K562 (cell line): ENCODE measurements around the gene TEAD3. TPM values are rescaled to one million over a fixed set of nuclear protein-coding genes. Genes with fewer than 3 reads are reported as not detected.

Source experiments
- BRD4 ChIP-seq: fragments of 200-600 bp; sonication (generic); IDR thresholded peaks from 2 replicates; pipeline ENCODE4 v1.6.1; 2017; ENCODE audit warnings: inconsistent platforms
- HMG20B ChIP-seq: fragments of 250-450 bp; sonication (Bioruptor Pico); IDR thresholded peaks from 2 replicates; pipeline ENCODE4 v1.5.0; 2021; ENCODE audit warnings: mild to moderate bottlenecking
- IFI16 ChIP-seq: fragments of 250-450 bp; sonication (Bioruptor Pico); IDR thresholded peaks from 2 replicates; pipeline ENCODE4 v2.1.2; 2022; ENCODE audit warnings: mild to moderate bottlenecking, inconsistent platforms
- NCOA2 ChIP-seq, 2 experiments: fragments of 450-650 bp; IDR thresholded peaks; 2 replicates each; pipeline ENCODE4 v1.6.1; 2018; ENCODE audit warnings: mild to moderate bottlenecking in 2 of 2, moderate library complexity in 1 of 2; ENCODE audit not compliant: partially characterized antibody in 2 of 2
- NONO ChIP-seq, 2 experiments: fragments of 200-400 bp in 1 of 2; fragments of 450-650 bp in 1 of 2; formaldehyde crosslinking in 1 of 2; IDR thresholded peaks; 2 replicates each; pipeline ENCODE4 v1.6.1; 2017; ENCODE audit warnings: low read depth in 2 of 2, mild to moderate bottlenecking in 2 of 2, moderate library complexity in 2 of 2, low read length in 1 of 2
- PHF21A ChIP-seq: fragments of 450-650 bp; IDR thresholded peaks from 2 replicates; pipeline ENCODE4 v1.6.1; 2017; ENCODE audit warnings: low read depth, borderline replicate concordance
- SAP30 ChIP-seq: fragments of 200-600 bp; sonication (generic); IDR thresholded peaks from 2 replicates; pipeline ENCODE4 v1.6.1; 2012; ENCODE audit warnings: borderline replicate concordance, low read depth, mild to moderate bottlenecking, moderate library complexity, low read length, control low read depth, inconsistent platforms; ENCODE audit not compliant: insufficient read depth, poor library complexity, severe bottlenecking
- SP1 ChIP-seq: sonication (generic); formaldehyde crosslinking; IDR thresholded peaks from 2 replicates; pipeline ENCODE4 v1.8.1; 2022; ENCODE audit warnings: mild to moderate bottlenecking, missing genetic modification reagents
- TAF1 ChIP-seq: IDR thresholded peaks from 2 replicates; pipeline ENCODE4 v1.6.1; 2011; ENCODE audit warnings: mild to moderate bottlenecking, low read length, moderate library complexity; ENCODE audit not compliant: insufficient read depth, control insufficient read depth, severe bottlenecking; ENCODE audit errors: extremely low read depth
- YY1 ChIP-seq, 3 experiments: IDR thresholded peaks; 2 replicates each; pipeline ENCODE4 v1.6.1; 2011; ENCODE audit warnings: low read length in 2 of 3, mild to moderate bottlenecking in 2 of 3, moderate library complexity in 2 of 3, borderline replicate concordance in 1 of 3, control low read depth in 1 of 3, low read depth in 1 of 3; ENCODE audit not compliant: insufficient read depth in 3 of 3, insufficient replicate concordance in 2 of 3, control insufficient read depth in 1 of 3, insufficient read length in 1 of 3; ENCODE audit errors: extremely low read depth in 1 of 3
- ZNF133 ChIP-seq: fragments of 250-450 bp; sonication (Bioruptor Pico); IDR thresholded peaks from 2 replicates; pipeline ENCODE4 v1.4.0; 2020; ENCODE audit warnings: mild to moderate bottlenecking
- ZNF217 ChIP-seq: sonication (generic); formaldehyde crosslinking; IDR thresholded peaks from 2 replicates; pipeline ENCODE4 v1.8.0; 2022; ENCODE audit warnings: mild to moderate bottlenecking, missing genetic modification reagents
- ZNF436 ChIP-seq: fragments of 250-450, 450-650 bp; sonication (Bioruptor Pico); formaldehyde crosslinking; IDR thresholded peaks from 2 replicates; pipeline ENCODE4 v1.7.0; 2020; ENCODE audit warnings: mild to moderate bottlenecking
- ZNF707 ChIP-seq: fragments of 250-450 bp; sonication (Bioruptor Pico); conservative IDR thresholded peaks from 2 replicates; pipeline ENCODE4 v1.8.0; 2022; ENCODE audit warnings: inconsistent platforms, mild to moderate bottlenecking, moderate library complexity
- polyA plus RNA-seq, 8 experiments: library from polyadenylated mRNA; depleted of rRNA in 4 of 8; stranded (reverse) in 5 of 8; unstranded in 3 of 8; fragments of >200 nt; fragmentation: Nextera tagmentation in 2 of 8; fragmentation: Illumina TruSeq in 1 of 8; extraction: Ambion mirVana in 2 of 8; extraction: Trizol in 1 of 8; gene quantifications; 2 replicates each; pipeline versions ENCODE4 v1.2.1 to v1.2.3, GENCODE V29; 2011 to 2014; ENCODE audit warnings: inconsistent platforms in 1 of 8, missing spikeins in 1 of 8
- total RNA-seq, 7 experiments: library from RNA; depleted of rRNA in 6 of 7; stranded (reverse); fragments of >200 nt in 6 of 7; fragmentation: Illumina TruSeq in 2 of 7; extraction: Trizol in 2 of 7; gene quantifications; 2 replicates each; pipeline versions ENCODE4 v1.2.1 to v1.2.3, GENCODE V29; 2011 to 2021; ENCODE audit warnings: low replicate concordance in 1 of 7
- TF ChIP-seq, protein P1 (sequence below): fragments of 250-450 bp; sonication (Bioruptor Pico); IDR thresholded peaks from 2 replicates; pipeline ENCODE4 v1.5.0; 2022; ENCODE audit warnings: mild to moderate bottlenecking
- TF ChIP-seq, protein P2 (sequence below), 2 experiments: fragments of 450-650 bp; conservative IDR thresholded peaks; 2 replicates each; pipeline ENCODE4 v1.6.1; 2017; ENCODE audit warnings: mild to moderate bottlenecking in 2 of 2, moderate library complexity in 2 of 2
- TF ChIP-seq, protein P3 (sequence below), 2 experiments: fragments of 450-650 bp in 1 of 2; sonication (generic) in 1 of 2; formaldehyde crosslinking in 1 of 2; IDR thresholded peaks in 1 of 2; conservative IDR thresholded peaks in 1 of 2; 2 replicates each; pipeline versions ENCODE4 v1.6.1 to v1.8.1; 2016 to 2023; ENCODE audit warnings: mild to moderate bottlenecking in 2 of 2, moderate library complexity in 2 of 2, inconsistent platforms in 1 of 2, missing genetic modification reagents in 1 of 2
- TF ChIP-seq, protein P4 (sequence below): sonication (generic); formaldehyde crosslinking; IDR thresholded peaks from 2 replicates; pipeline ENCODE4 v1.8.0; 2022; ENCODE audit warnings: mild to moderate bottlenecking, missing genetic modification reagents

The TEAD3 gene
- total and polyA plus RNA-seq, 9 of the 15 experiments (the other 6 are each of a cell fraction or from before 2014, with no cell fraction given), result 0.63 to 13.2 (median 3.3) TPM

DNA sequence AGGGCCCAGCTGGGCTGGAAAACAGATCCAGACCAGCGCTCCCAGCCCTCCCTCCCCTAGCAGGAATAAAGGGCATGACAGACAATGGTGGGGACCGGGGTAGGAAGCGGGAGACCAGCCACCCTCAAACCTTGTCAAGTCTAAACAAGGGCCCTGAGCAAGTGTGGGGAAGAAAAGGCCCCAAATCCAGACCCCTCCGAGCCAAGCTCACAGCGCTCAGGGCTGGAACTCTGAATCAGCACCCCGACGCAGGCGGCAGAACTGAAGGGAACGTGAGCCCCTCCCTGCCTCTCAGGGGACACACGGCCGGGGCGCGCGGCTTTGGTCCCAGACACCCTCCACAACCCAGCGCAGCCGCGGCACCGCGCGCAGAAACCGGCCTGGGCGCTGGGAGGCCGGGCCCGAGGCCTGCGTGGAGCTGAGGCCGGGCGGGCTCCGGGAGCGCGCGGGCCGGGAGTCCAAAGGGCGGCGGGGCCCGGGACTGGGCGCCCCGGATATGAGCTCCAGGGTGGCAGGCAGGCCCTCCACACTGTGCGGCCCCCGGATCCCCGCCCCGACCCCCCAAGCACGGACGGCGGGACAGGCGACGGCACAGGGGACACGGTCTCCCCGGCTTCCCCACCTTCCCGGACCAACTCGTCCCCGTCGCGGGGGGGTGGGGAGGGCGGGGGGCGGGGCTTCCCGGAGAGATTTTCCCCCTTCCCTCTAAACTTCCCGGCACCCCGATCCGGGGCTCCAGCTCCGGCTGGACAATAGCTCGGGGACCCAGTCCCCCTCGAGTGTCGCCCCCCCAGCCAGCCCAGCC is 641 bp downstream of the TEAD3 start (continued):
- TF ChIP-seq, protein P1, sequence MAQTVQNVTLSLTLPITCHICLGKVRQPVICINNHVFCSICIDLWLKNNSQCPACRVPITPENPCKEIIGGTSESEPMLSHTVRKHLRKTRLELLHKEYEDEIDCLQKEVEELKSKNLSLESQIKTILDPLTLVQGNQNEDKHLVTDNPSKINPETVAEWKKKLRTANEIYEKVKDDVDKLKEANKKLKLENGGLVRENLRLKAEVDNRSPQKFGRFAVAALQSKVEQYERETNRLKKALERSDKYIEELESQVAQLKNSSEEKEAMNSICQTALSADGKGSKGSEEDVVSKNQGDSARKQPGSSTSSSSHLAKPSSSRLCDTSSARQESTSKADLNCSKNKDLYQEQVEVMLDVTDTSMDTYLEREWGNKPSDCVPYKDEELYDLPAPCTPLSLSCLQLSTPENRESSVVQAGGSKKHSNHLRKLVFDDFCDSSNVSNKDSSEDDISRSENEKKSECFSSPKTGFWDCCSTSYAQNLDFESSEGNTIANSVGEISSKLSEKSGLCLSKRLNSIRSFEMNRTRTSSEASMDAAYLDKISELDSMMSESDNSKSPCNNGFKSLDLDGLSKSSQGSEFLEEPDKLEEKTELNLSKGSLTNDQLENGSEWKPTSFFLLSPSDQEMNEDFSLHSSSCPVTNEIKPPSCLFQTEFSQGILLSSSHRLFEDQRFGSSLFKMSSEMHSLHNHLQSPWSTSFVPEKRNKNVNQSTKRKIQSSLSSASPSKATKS (CRISPR knock-in tag), result no peak
- TF ChIP-seq SAP30 (peak; percentile 21), TAF1 (peak; percentile 32), HMG20B (CRISPR knock-in tag) (no peak), BRD4 (no peak), NCOA2 (IDR thresholded peaks at IDR 0.05; ENCODE audit: partially characterized antibody in 2 of 2) (no peak), ZNF707 (CRISPR knock-in tag) (no peak), IFI16 (no peak), PHF21A (no peak), SP1 (no peak), YY1 (IDR thresholded peaks at IDR 0.05; ENCODE audit: borderline replicate concordance in 1 of 3, control insufficient read depth in 1 of 3, extremely low read depth in 1 of 3, insufficient read depth in 3 of 3, insufficient read length in 1 of 3, insufficient replicate concordance in 2 of 3, low read depth in 1 of 3, low read length in 2 of 3) (no peak), ZNF133 (no peak), ZNF436 (no peak), NONO (IDR thresholded peaks at IDR 0.05; ENCODE audit: low read depth in 2 of 2, low read length in 1 of 2) (peak in 1 of 2 experiments; percentile 52; a peak in 1 of 4 replicates), ZNF217 (no peak)
- TF ChIP-seq, protein P2, sequence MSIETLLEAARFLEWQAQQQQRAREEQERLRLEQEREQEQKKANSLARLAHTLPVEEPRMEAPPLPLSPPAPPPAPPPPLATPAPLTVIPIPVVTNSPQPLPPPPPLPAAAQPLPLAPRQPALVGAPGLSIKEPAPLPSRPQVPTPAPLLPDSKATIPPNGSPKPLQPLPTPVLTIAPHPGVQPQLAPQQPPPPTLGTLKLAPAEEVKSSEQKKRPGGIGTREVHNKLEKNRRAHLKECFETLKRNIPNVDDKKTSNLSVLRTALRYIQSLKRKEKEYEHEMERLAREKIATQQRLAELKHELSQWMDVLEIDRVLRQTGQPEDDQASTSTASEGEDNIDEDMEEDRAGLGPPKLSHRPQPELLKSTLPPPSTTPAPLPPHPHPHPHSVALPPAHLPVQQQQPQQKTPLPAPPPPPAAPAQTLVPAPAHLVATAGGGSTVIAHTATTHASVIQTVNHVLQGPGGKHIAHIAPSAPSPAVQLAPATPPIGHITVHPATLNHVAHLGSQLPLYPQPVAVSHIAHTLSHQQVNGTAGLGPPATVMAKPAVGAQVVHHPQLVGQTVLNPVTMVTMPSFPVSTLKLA (conservative IDR thresholded peaks at IDR 0.05), result 0 out of 4 replicates have a peak, but pooled peaks of 1 of the 2 experiments have one; percentile 7
- TF ChIP-seq, protein P3, sequence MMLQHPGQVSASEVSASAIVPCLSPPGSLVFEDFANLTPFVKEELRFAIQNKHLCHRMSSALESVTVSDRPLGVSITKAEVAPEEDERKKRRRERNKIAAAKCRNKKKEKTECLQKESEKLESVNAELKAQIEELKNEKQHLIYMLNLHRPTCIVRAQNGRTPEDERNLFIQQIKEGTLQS (IDR thresholded peaks at IDR 0.05), result no peak
- TF ChIP-seq, protein P3 (CRISPR knock-in tag; conservative IDR thresholded peaks at IDR 0.05), result no peak
- TF ChIP-seq, protein P4, sequence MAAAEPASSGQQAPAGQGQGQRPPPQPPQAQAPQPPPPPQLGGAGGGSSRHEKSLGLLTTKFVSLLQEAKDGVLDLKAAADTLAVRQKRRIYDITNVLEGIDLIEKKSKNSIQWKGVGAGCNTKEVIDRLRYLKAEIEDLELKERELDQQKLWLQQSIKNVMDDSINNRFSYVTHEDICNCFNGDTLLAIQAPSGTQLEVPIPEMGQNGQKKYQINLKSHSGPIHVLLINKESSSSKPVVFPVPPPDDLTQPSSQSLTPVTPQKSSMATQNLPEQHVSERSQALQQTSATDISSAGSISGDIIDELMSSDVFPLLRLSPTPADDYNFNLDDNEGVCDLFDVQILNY, result no peak
